Measurements from ENCODE around the gene TMEM119.

TMEM119 gene

DNA sequence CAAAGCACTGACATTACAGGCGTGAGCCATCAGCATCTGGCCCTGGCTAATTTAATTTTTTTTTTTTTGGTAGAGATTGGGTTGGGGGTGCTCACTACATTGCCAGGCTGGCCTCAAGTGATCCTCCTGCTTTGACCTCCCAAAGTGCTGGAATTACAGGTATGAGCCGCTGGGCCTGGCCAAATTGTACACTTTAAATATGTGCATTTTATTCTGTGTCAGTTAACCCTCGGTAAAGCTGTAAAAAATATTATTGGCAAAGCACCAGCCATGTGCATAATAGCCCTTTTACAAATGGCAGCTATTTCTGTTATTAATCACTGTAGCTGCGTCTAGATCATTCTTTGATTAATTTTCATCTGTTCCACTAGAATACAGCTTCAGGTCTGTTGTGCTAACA, 12.0 kb downstream of the TMEM119 start:
- Mint-ChIP-seq H3K9me3 (no peaks in the 10 kb centered on the region), H3K36me3 (ENCODE audit: insufficient read depth) (no peaks in the 10 kb centered on the region)

GRCh38 chr12:108584456-108585065, 13.3 kb downstream of the TMEM119 start:
- H3K4me3 Mint-ChIP-seq: no peak overlapping the region
- no peaks in the 10 kb centered on the region for H3K9me3 Mint-ChIP-seq
- no peak for DNase-seq

More for the DNA sequence above, 12.0 kb downstream of the TMEM119 start:
- no peak overlapping the region for H3K27ac Mint-ChIP-seq
- DNase-seq: no peak
- ATAC-seq (replicated peaks): no peak
- no peak overlapping the region for H3K4me3 Mint-ChIP-seq
- no peaks in the 10 kb centered on the region for H3K4me1 Mint-ChIP-seq (ENCODE audit: low read depth in 2 of 2)
- peaks cover 6 to 18% of the 10 kb centered on the region in 2 donors for H3K27me3 Mint-ChIP-seq

DNA sequence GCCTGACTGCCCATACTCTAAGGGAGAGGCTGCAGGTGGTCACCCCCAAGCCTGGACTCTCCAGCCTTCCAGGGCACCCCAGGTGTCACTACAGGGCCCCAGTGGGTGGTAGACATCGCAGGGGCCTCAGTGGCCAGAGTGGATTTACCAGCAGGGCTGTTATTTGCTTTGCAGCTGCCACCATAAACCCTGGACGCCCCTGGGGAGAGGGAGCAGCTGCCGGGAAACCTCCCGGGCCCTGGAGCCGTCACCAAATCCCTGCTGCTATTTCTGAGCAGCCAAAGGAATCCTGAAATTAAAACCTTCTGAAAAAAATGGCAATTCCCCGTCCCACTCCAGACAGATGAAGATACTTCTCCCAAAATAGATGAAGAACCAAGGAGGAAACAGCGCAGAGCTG, 13.9 kb downstream of the TMEM119 start:
- ATAC-seq (replicated peaks) (no peak), DNase-seq (no peak)
- H3K9me3 Mint-ChIP-seq: peaks cover 1 to 4% of the 10 kb centered on the region in 2 donors
- H3K27ac Mint-ChIP-seq: no peak overlapping the region
- no peak overlapping the region for H3K4me3 Mint-ChIP-seq
- peaks cover 4% of the 10 kb centered on the region for H3K36me3 Mint-ChIP-seq (ENCODE audit: insufficient read depth)
- peaks cover 6 to 18% of the 10 kb centered on the region in 2 donors for H3K27me3 Mint-ChIP-seq
- H3K4me1 Mint-ChIP-seq (ENCODE audit: low read depth in 2 of 2): peaks cover 2 to 7% of the 10 kb centered on the region in 2 donors

More at GRCh38 chr12:108584456-108585065, 13.3 kb downstream of the TMEM119 start:
- Mint-ChIP-seq H3K36me3 (ENCODE audit: insufficient read depth) (no peaks in the 10 kb centered on the region), H3K27me3 (peaks cover 6 to 18% of the 10 kb centered on the region in 2 donors), H3K4me1 (ENCODE audit: low read depth in 2 of 2) (peaks cover 0 to 3% of the 10 kb centered on the region in 2 donors), H3K27ac (no peak overlapping the region)
- no peak for ATAC-seq (replicated peaks)

- H3K36me3 Mint-ChIP-seq (ENCODE audit: insufficient read depth): peaks cover 10% of the 10 kb centered on the region
- H3K4me1 Mint-ChIP-seq (ENCODE audit: low read depth in 2 of 2): peaks cover 7 to 10% of the 10 kb centered on the region in 2 donors
- peaks cover 8 to 12% of the 10 kb centered on the region in 2 donors for H3K9me3 Mint-ChIP-seq
- ATAC-seq (replicated peaks) (no peak), DNase-seq (no peak)
- H3K27ac Mint-ChIP-seq: no peak overlapping the region
- no peak overlapping the region for H3K4me3 Mint-ChIP-seq
- peaks cover 6 to 10% of the 10 kb centered on the region in 2 donors for H3K27me3 Mint-ChIP-seq
Measured at GRCh38 chr12:108582978-108583770, 14.7 kb downstream of the TMEM119 start.

DNA sequence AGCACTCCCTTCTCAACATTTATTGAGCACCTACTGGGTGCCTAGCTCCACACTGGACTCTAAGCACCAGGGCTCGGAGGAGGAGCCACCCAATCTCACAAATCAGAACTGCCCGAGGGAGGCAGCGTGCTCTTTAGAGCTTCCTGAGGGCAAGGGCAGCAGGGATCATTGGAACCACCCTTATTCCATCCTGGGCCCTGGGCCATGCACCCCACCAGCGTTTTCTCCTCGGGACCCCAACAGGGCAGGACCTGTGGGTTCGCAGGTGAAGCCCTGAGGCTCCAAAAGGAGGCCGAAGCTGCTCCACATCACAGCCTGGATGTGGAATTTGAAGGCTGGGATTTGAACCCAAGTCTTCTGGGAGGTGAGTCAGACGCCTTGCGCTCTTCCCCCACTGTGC, 15.4 kb downstream of the TMEM119 start:
- ATAC-seq (replicated peaks) (no peak), DNase-seq (no peak)
- Mint-ChIP-seq H3K9me3 (peaks cover 8 to 13% of the 10 kb centered on the region in 2 donors), H3K27me3 (peaks cover 6 to 13% of the 10 kb centered on the region in 2 donors), H3K36me3 (ENCODE audit: insufficient read depth) (peaks cover 10% of the 10 kb centered on the region), H3K4me1 (ENCODE audit: low read depth in 2 of 2) (peaks cover 7 to 10% of the 10 kb centered on the region in 2 donors), H3K27ac (no peak overlapping the region), H3K4me3 (no peak overlapping the region)

DNA sequence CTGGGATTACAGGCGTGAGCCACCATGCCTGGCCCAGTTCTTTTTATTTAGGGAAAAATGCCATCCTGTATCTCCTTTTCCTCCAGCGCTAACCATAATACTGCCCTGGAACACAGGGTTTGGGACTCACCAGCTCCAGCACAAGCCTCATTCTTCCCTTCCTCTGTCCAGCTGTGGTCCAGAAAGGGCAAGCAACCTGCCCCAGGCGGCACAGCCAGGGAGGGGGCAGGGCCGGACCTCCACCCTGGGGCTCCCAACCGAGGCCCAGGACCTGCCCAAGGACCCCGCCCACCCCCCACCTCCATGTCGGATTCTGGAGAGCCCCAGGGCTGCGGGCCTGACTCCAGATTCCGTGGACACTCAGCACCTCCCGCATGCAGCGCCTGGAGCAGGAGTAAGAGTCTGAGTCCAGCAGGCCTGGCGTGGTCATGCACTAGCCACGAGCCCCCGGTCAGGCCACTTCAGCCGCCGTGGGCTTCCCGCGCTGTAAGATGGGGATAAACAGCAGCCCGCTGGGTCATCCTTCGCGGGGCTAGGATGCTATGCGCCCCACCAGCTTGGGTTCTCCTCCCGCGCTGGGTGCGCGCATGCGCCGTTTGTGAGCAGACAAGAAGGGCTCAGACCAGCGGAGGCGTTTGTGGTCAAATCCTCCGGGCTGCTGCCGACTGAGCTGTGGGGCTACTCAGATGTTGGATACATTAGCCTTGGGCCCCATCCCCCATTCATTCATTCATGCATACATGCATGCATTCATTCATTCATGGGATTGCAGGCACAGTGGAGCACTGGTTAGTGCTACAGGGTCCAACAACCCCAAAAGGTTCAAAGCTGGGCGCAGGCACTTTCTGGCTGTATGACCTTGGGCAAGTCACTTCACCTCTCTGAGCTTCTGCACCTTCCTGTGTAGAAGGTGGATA, 16.3 kb downstream of the TMEM119 start:
- no peak for ATAC-seq (replicated peaks)
- peaks cover 8 to 13% of the 10 kb centered on the region in 2 donors for H3K9me3 Mint-ChIP-seq
- H3K27me3 Mint-ChIP-seq: peaks cover 6 to 18% of the 10 kb centered on the region in 2 donors
- H3K36me3 Mint-ChIP-seq (ENCODE audit: insufficient read depth): peaks cover 10% of the 10 kb centered on the region
- peaks cover 7 to 10% of the 10 kb centered on the region in 2 donors for H3K4me1 Mint-ChIP-seq (ENCODE audit: low read depth in 2 of 2)
- H3K27ac Mint-ChIP-seq: no peak overlapping the region
- no peak for DNase-seq
- no peak overlapping the region for H3K4me3 Mint-ChIP-seq

DNA sequence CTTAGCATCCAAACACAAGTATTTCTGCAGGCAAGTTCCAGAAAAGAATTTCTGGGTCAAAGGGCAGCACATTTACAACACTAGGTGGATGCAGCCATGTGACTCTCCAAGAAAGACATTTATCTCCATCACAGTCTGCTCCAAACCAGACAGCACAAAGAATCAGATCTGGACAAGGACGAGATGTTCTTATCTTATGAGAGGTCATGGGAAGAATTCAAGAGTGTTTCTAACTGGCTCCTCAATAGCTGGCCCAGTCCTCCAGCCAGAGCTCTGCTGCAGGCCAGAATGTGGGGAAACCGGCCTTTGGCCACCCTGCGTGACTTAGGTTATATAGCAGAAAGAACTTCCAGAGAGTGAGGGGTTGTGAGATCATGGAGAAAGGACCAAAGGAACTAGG, 17.4 kb downstream of the TMEM119 start:
- DNase-seq: no peak
- peaks cover 6 to 11% of the 10 kb centered on the region in 2 donors for H3K27me3 Mint-ChIP-seq

GRCh38 chr12:108578813-108579212, 19.1 kb downstream of the TMEM119 start:
- Mint-ChIP-seq H3K27ac (peak overlapping the region; percentile 74 to 79), H3K4me1 (ENCODE audit: low read depth in 2 of 2) (peaks cover 9 to 10% of the 10 kb centered on the region in 2 donors), H3K9me3 (peaks cover 8 to 13% of the 10 kb centered on the region in 2 donors), H3K27me3 (peaks cover 0 to 11% of the 10 kb centered on the region in 2 donors), H3K36me3 (ENCODE audit: insufficient read depth) (peaks cover 10% of the 10 kb centered on the region), H3K4me3 (peak overlapping the region in 1 of 2 donors; percentile 12)
- DNase-seq (peak in 2 of 3 experiments; percentile 9 to 17), ATAC-seq (replicated peaks) (peak; percentile 57)

More for the DNA sequence above, 17.4 kb downstream of the TMEM119 start:
- no peak overlapping the region for H3K4me3 Mint-ChIP-seq
- H3K4me1 Mint-ChIP-seq (ENCODE audit: low read depth in 2 of 2): peaks cover 7 to 10% of the 10 kb centered on the region in 2 donors
- H3K27ac Mint-ChIP-seq: peak overlapping the region in 1 of 2 donors; percentile 5
- H3K9me3 Mint-ChIP-seq: peaks cover 8 to 13% of the 10 kb centered on the region in 2 donors
- peaks cover 10% of the 10 kb centered on the region for H3K36me3 Mint-ChIP-seq (ENCODE audit: insufficient read depth)
- ATAC-seq (replicated peaks): no peak

GRCh38 chr12:108578264-108578663, 19.6 kb downstream of the TMEM119 start:
- H3K27ac Mint-ChIP-seq: peak overlapping the region; percentile 74 to 79
- H3K4me1 Mint-ChIP-seq (ENCODE audit: low read depth in 2 of 2): peaks cover 9 to 10% of the 10 kb centered on the region in 2 donors
- DNase-seq (no peak), ATAC-seq (replicated peaks) (no peak)
- peaks cover 8 to 13% of the 10 kb centered on the region in 2 donors for H3K9me3 Mint-ChIP-seq
- H3K4me3 Mint-ChIP-seq: no peak overlapping the region
- H3K36me3 Mint-ChIP-seq (ENCODE audit: insufficient read depth): peaks cover 10% of the 10 kb centered on the region
- peaks cover 0 to 11% of the 10 kb centered on the region in 2 donors for H3K27me3 Mint-ChIP-seq

GRCh38 chr12:108577458-108577857, 20.4 kb downstream of the TMEM119 start:
- no peak overlapping the region for H3K27ac Mint-ChIP-seq

DNA sequence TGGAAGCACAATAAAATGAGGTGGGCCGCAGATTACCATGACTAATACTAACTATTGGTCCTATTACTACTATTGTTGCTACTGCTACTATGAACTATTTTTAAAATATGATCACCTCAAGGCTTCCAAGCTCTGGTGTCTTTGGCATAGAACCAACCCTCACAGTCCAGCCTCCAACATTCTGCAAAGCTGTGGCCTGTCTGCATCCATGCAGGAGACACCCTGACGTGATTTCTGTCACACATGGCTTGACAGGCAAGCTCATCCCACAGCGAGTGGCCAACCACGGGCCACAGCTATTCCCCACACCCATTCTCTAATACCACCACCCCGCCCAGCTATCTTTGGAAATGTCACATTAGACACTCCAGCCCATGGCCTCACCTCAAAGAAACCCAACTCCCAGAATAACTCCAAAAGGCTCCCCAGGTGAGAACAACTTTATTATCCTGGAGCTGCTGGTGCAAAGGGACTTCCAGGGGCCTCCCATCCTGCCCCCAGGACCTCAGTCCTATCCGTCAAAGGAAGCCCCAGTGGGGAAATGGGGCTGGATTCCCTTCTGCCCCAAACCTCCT, 21.1 kb downstream of the TMEM119 start:
- no peak overlapping the region for H3K4me3 Mint-ChIP-seq
- peaks cover 0 to 11% of the 10 kb centered on the region in 2 donors for H3K27me3 Mint-ChIP-seq
- H3K36me3 Mint-ChIP-seq (ENCODE audit: insufficient read depth): peaks cover 10% of the 10 kb centered on the region
- no peak for DNase-seq
- no peak for ATAC-seq (replicated peaks)
- H3K4me1 Mint-ChIP-seq (ENCODE audit: low read depth in 2 of 2): peaks cover 9 to 14% of the 10 kb centered on the region in 2 donors
- no peak overlapping the region for H3K27ac Mint-ChIP-seq
- peaks cover 8 to 13% of the 10 kb centered on the region in 2 donors for H3K9me3 Mint-ChIP-seq

More at GRCh38 chr12:108577458-108577857, 20.4 kb downstream of the TMEM119 start:
- DNase-seq (no peak), ATAC-seq (replicated peaks) (no peak)
- Mint-ChIP-seq H3K4me1 (ENCODE audit: low read depth in 2 of 2) (peaks cover 9 to 10% of the 10 kb centered on the region in 2 donors), H3K27me3 (peaks cover 0 to 11% of the 10 kb centered on the region in 2 donors), H3K4me3 (no peak overlapping the region), H3K36me3 (ENCODE audit: insufficient read depth) (peaks cover 10% of the 10 kb centered on the region), H3K9me3 (peaks cover 8 to 13% of the 10 kb centered on the region in 2 donors)

- Mint-ChIP-seq H3K27ac (no peak overlapping the region), H3K9me3 (peaks cover 8 to 13% of the 10 kb centered on the region in 2 donors), H3K27me3 (peaks cover 0 to 11% of the 10 kb centered on the region in 2 donors), H3K4me1 (ENCODE audit: low read depth in 2 of 2) (peaks cover 9 to 12% of the 10 kb centered on the region in 2 donors), H3K36me3 (ENCODE audit: insufficient read depth) (peaks cover 12% of the 10 kb centered on the region), H3K4me3 (no peak overlapping the region)
- no peak for ATAC-seq (replicated peaks)
- DNase-seq: no peak
Measured at GRCh38 chr12:108575199-108575912, 22.5 kb downstream of the TMEM119 start.

Measured in effector memory CD8-positive, alpha-beta T cell (primary cell).